Suprapubic skin (tissue), 4 donors: ENCODE data around the gene SMCO2. TPM values are rescaled to one million over a fixed set of nuclear protein-coding genes. Genes with fewer than 3 reads are reported as not detected.

Source experiments
- DNase-seq, 2 donors: peaks; one replicate each; pipeline ENCODE4 v3.0.0-alpha.2; 2019; ENCODE audit warnings: low spot score in 2 of 2
- H3K27ac ChIP-seq: fragments of 200-600 bp; sonication (generic); one replicate; pipeline ENCODE4 v1.5.1; 2019
- H3K27me3 ChIP-seq: fragments of 200-600 bp; sonication (generic); one replicate; pipeline ENCODE4 v1.5.1; 2019
- H3K36me3 ChIP-seq: fragments of 200-600 bp; sonication (generic); one replicate; pipeline ENCODE4 v1.5.1; 2019
- H3K4me1 ChIP-seq: fragments of 200-600 bp; sonication (generic); one replicate; pipeline ENCODE4 v1.5.1; 2019
- H3K4me3 ChIP-seq: fragments of 200-600 bp; sonication (generic); one replicate; pipeline ENCODE4 v1.5.1; 2019; ENCODE audit warnings: mild to moderate bottlenecking
- H3K9me3 ChIP-seq: fragments of 200-600 bp; sonication (generic); one replicate; pipeline ENCODE4 v1.5.1; 2019
- CTCF ChIP-seq, 2 donors: fragments of 200-600 bp in 1 of 2; fragments of 450-650 bp in 1 of 2; sonication (generic) in 1 of 2; IDR thresholded peaks; one replicate each; pipeline ENCODE4 v1.5.1; 2016 to 2019; ENCODE audit warnings: antibody characterized with exemption in 2 of 2, mild to moderate bottlenecking in 1 of 2, moderate library complexity in 1 of 2
- EP300 ChIP-seq: sonication (generic); formaldehyde crosslinking; IDR thresholded peaks from one replicate; pipeline ENCODE4 v1.6.1; 2017; ENCODE audit warnings: antibody characterized with exemption
- POLR2A ChIP-seq, 2 donors: fragments of 450-650 bp; IDR thresholded peaks; one replicate each; pipeline ENCODE4 v1.6.1; 2017; ENCODE audit warnings: antibody characterized with exemption in 2 of 2, mild to moderate bottlenecking in 2 of 2, moderate library complexity in 2 of 2
- POLR2AphosphoS5 ChIP-seq, 3 donors: sonication (generic); formaldehyde crosslinking; IDR thresholded peaks; one replicate each; pipeline ENCODE4 v1.6.1; 2017; ENCODE audit warnings: antibody characterized with exemption in 3 of 3
- WGBS: methylation state at CpG from one replicate; pipeline ENCODE4 v1.1.5; 2018; 5-methylcytosine and 5-hydroxymethylcytosine counted together
- total RNA-seq, 4 donors: library from RNA; depleted of rRNA; stranded (reverse); fragments of >200 nt; gene quantifications; one replicate each; pipeline ENCODE4 v1.1.0, GENCODE V29; 2016

Gene SMCO2
- total RNA-seq, 4 donors from 2014 or later, result 0.53 to 1.7 (median 1.1) TPM

- whole genome bisulfite sequencing, result 83% methylated on average over 5 of the region's 5 CpGs
- Histone ChIP-seq H3K4me3 (no peak overlapping the region), H3K4me1 (no peaks in the 10 kb centered on the region), H3K27ac (no peak overlapping the region), H3K9me3 (no peaks in the 10 kb centered on the region), H3K36me3 (no peaks in the 10 kb centered on the region), H3K27me3 (no peaks in the 10 kb centered on the region)
- TF ChIP-seq CTCF (IDR thresholded peaks at IDR 0.05) (no peak), POLR2A (IDR thresholded peaks at IDR 0.05) (no peak), POLR2AphosphoS5 (IDR thresholded peaks at IDR 0.05) (no peak), EP300 (no peak)
- no peak for DNase-seq
Observed at GRCh38 chr12:27498761-27499160, 52.2 kb downstream of the SMCO2 start.

- 91% methylated on average over 3 of the region's 3 CpGs for WGBS
- Histone ChIP-seq H3K27me3 (no peaks in the 10 kb centered on the region), H3K9me3 (no peaks in the 10 kb centered on the region), H3K4me3 (no peak overlapping the region), H3K27ac (no peak overlapping the region), H3K36me3 (no peaks in the 10 kb centered on the region), H3K4me1 (no peaks in the 10 kb centered on the region)
- DNase-seq, result no peak
- no peak for TF ChIP-seq POLR2A (IDR thresholded peaks at IDR 0.05)
- no peak for TF ChIP-seq POLR2AphosphoS5 (IDR thresholded peaks at IDR 0.05)
- no peak for TF ChIP-seq EP300
- no peak for TF ChIP-seq CTCF (IDR thresholded peaks at IDR 0.05)
Observed at GRCh38 chr12:27499377-27499776, 52.8 kb downstream of the SMCO2 start.

GRCh38 chr12:27500546-27500945 lies 54.0 kb downstream of the SMCO2 start:
- no peaks in the 10 kb centered on the region for H3K9me3 ChIP-seq
- no peak for DNase-seq
- TF ChIP-seq EP300 (no peak), POLR2A (IDR thresholded peaks at IDR 0.05) (no peak), POLR2AphosphoS5 (IDR thresholded peaks at IDR 0.05) (no peak), CTCF (IDR thresholded peaks at IDR 0.05) (no peak)
- no peak overlapping the region for H3K27ac ChIP-seq
- H3K27me3 ChIP-seq, result no peaks in the 10 kb centered on the region
- H3K4me3 ChIP-seq, result no peak overlapping the region
- no peaks in the 10 kb centered on the region for H3K4me1 ChIP-seq
- WGBS, result 50% methylated on average over 3 of the region's 3 CpGs
- H3K36me3 ChIP-seq, result no peaks in the 10 kb centered on the region

GRCh38 chr12:27502021-27502435 lies 55.5 kb downstream of the SMCO2 start:
- Histone ChIP-seq H3K27me3 (no peaks in the 10 kb centered on the region), H3K36me3 (no peaks in the 10 kb centered on the region), H3K4me3 (no peak overlapping the region), H3K9me3 (no peaks in the 10 kb centered on the region), H3K4me1 (no peaks in the 10 kb centered on the region), H3K27ac (no peak overlapping the region)
- WGBS, result 95% methylated on average over 6 of the region's 6 CpGs
- no peak for DNase-seq
- TF ChIP-seq POLR2A (IDR thresholded peaks at IDR 0.05) (no peak), CTCF (IDR thresholded peaks at IDR 0.05) (no peak)

GRCh38 chr12:27504507-27504906 lies 58.0 kb downstream of the SMCO2 start:
- Histone ChIP-seq H3K36me3 (no peaks in the 10 kb centered on the region), H3K27me3 (no peaks in the 10 kb centered on the region), H3K4me1 (no peaks in the 10 kb centered on the region), H3K27ac (no peak overlapping the region), H3K9me3 (no peaks in the 10 kb centered on the region), H3K4me3 (no peak overlapping the region)
- DNase-seq, result no peak
- TF ChIP-seq POLR2AphosphoS5 (IDR thresholded peaks at IDR 0.05), result no peak
- no peak for TF ChIP-seq POLR2A (IDR thresholded peaks at IDR 0.05)
- TF ChIP-seq CTCF (IDR thresholded peaks at IDR 0.05), result no peak
- no peak for TF ChIP-seq EP300
- WGBS, result 75% methylated on average over 2 of the region's 2 CpGs
